ENCODE measurements around the gene RPS14. TPM values are rescaled to one million over a fixed set of nuclear protein-coding genes. Genes with fewer than 3 reads are reported as not detected.

Gene RPS14
- total RNA-seq, 1 donor from 2014 or later, result 1,798 TPM

DNA sequence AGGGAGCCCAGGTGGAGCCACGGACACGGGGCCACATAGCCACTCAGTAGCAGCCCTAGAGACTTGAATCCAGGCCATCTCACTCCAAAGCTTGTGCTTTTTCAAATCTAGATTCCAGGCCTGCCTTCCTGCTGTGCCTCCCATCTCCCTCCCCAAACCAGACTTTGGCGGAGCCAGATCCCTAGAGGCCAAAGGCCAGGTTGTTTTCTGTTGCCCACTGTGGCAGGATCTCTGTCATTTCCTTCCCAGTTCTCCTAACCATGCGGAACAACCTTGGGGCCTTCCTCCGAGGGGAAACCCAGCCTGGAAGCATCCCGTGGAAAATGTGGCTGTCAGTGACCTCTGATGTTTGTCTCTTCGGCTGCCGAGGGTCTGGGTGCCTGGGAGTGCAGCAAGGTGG, 16.4 kb upstream of the RPS14 start:
- no peaks in the 10 kb centered on the region for H3K27me3 Mint-ChIP-seq (ENCODE audit: unreplicated experiment)
- no peak for DNase-seq (ENCODE audit: extremely low spot score, unreplicated experiment)
- TF ChIP-seq, protein P1, sequence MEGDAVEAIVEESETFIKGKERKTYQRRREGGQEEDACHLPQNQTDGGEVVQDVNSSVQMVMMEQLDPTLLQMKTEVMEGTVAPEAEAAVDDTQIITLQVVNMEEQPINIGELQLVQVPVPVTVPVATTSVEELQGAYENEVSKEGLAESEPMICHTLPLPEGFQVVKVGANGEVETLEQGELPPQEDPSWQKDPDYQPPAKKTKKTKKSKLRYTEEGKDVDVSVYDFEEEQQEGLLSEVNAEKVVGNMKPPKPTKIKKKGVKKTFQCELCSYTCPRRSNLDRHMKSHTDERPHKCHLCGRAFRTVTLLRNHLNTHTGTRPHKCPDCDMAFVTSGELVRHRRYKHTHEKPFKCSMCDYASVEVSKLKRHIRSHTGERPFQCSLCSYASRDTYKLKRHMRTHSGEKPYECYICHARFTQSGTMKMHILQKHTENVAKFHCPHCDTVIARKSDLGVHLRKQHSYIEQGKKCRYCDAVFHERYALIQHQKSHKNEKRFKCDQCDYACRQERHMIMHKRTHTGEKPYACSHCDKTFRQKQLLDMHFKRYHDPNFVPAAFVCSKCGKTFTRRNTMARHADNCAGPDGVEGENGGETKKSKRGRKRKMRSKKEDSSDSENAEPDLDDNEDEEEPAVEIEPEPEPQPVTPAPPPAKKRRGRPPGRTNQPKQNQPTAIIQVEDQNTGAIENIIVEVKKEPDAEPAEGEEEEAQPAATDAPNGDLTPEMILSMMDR (IDR thresholded peaks at IDR 0.05), result no peak
- H3K4me1 Mint-ChIP-seq (ENCODE audit: unreplicated experiment), result peaks cover 38% of the 10 kb centered on the region
- no peak overlapping the region for H3K27ac Mint-ChIP-seq (ENCODE audit: unreplicated experiment)
- no peak overlapping the region for H3K4me3 Mint-ChIP-seq (ENCODE audit: unreplicated experiment)
- no peaks in the 10 kb centered on the region for H3K9me3 Mint-ChIP-seq (ENCODE audit: unreplicated experiment)
- H3K36me3 Mint-ChIP-seq (ENCODE audit: unreplicated experiment), result no peaks in the 10 kb centered on the region

DNA sequence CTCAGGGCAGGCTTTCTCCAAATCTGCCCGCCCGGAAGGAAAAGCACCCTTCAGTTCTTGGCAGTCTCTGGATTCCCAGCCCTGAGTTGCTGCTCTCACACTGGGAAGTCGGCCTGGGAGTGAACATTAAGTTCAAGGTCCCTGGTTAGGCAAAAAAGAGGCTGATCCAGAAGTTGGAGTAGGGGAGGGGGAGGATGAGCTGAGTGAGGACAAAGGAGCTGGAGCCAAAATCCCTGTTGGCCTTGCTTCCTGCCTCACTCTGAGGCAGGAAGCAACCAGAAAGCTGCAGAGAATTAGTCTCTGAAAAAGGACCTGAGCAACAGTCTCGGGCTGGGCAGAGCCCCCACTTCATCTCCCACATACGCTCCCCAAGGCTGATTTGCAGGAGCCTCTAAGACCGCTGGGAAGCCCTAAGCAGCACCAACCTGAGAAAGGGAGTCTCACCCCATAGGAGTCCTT, 15.0 kb upstream of the RPS14 start:
- Mint-ChIP-seq H3K27ac (ENCODE audit: unreplicated experiment) (peak overlapping the region; percentile 50), H3K27me3 (ENCODE audit: unreplicated experiment) (no peaks in the 10 kb centered on the region), H3K9me3 (ENCODE audit: unreplicated experiment) (no peaks in the 10 kb centered on the region), H3K36me3 (ENCODE audit: unreplicated experiment) (no peaks in the 10 kb centered on the region), H3K4me3 (ENCODE audit: unreplicated experiment) (no peak overlapping the region), H3K4me1 (ENCODE audit: unreplicated experiment) (peaks cover 33% of the 10 kb centered on the region)
- TF ChIP-seq, protein P1 (IDR thresholded peaks at IDR 0.05), result no peak
- DNase-seq (ENCODE audit: extremely low spot score, unreplicated experiment), result no peak

DNA sequence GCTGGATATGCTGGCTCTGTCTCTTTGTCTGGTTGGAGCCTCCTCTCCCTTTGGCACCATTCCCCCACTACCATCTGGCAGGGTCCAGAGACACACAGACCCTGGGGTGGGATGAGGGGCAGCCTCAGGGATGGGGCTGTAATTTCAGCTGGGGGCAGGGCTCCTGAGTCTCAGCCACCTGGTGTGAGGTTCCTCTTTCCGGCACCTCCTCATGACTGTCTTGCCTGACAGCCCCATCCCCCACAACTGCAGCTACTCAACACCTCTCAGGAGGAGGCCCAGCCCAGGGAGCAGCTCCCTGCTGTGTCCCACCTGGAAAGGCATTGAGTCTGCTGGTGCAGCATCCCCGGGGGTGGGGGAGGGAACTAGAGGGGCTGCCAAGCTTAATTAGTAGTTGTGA, 11.7 kb upstream of the RPS14 start:
- Mint-ChIP-seq H3K4me1 (ENCODE audit: unreplicated experiment) (peaks cover 24% of the 10 kb centered on the region), H3K9me3 (ENCODE audit: unreplicated experiment) (no peaks in the 10 kb centered on the region), H3K27ac (ENCODE audit: unreplicated experiment) (no peak overlapping the region), H3K36me3 (ENCODE audit: unreplicated experiment) (no peaks in the 10 kb centered on the region), H3K4me3 (ENCODE audit: unreplicated experiment) (no peak overlapping the region), H3K27me3 (ENCODE audit: unreplicated experiment) (no peaks in the 10 kb centered on the region)
- TF ChIP-seq, protein P1 (IDR thresholded peaks at IDR 0.05), result no peak
- DNase-seq (ENCODE audit: extremely low spot score, unreplicated experiment), result no peak

DNA sequence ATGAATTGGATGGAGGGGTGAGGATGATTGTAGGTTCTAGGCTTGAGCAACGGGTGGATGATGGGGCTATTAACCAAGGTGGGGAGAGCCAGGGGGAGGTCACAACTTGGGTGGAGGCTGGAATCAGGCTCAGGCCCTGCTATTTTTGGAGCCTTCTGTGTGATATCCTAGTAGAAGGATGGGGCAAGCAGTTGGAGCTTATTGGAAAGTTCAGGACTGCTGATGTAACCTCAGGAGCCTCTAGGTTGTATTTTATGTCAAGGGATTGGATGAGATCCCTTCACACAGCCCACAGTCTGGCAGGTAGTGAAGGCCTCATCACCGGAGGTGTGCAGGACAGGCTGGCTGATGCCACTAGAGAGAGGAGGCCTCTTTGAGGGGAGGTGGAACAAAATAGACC, 11.2 kb upstream of the RPS14 start:
- no peaks in the 10 kb centered on the region for H3K36me3 Mint-ChIP-seq (ENCODE audit: unreplicated experiment)
- no peak overlapping the region for H3K27ac Mint-ChIP-seq (ENCODE audit: unreplicated experiment)
- no peaks in the 10 kb centered on the region for H3K9me3 Mint-ChIP-seq (ENCODE audit: unreplicated experiment)
- no peak overlapping the region for H3K4me3 Mint-ChIP-seq (ENCODE audit: unreplicated experiment)
- peaks cover 21% of the 10 kb centered on the region for H3K4me1 Mint-ChIP-seq (ENCODE audit: unreplicated experiment)
- H3K27me3 Mint-ChIP-seq (ENCODE audit: unreplicated experiment), result no peaks in the 10 kb centered on the region
- TF ChIP-seq, protein P1 (IDR thresholded peaks at IDR 0.05), result no peak
- no peak for DNase-seq (ENCODE audit: extremely low spot score, unreplicated experiment)

DNA sequence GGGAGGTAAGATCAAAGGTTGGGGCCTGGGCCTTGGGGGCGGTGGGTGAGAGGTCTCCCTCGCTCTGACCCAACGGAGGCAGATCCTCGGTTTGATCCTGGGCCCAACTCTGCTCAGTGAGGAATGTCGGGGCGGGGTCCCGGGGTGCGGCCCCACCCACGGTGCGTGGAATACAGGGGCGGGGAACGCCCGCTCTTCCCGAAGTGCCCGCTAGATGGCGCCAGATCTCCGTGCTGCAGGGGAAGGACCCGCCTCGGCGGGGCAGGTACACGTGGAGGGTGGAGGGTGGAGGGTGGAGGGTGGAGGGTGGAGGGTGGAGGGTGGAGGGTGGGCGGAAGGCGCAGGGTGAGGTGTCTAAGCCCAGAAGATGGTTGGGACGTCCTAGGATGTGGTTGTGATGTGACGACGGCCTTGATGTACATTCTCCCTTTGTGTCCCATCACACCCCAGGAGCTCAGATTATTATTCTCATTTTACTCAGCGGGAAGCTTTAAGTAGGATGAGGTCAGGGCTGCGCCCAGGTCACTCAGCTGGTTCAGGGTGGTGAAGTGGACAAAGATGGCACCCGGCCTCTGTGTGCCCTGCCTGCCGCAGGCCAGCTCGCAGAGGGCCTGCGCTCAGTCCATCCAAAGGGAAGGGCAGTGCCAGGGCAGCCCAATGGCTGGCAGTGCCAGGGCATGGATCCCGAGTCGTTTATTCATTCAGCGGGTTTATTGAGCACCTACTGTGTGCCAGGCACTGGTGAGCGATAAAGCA, 9.4 kb upstream of the RPS14 start:
- Mint-ChIP-seq H3K36me3 (ENCODE audit: unreplicated experiment) (no peaks in the 10 kb centered on the region), H3K27me3 (ENCODE audit: unreplicated experiment) (no peaks in the 10 kb centered on the region), H3K9me3 (ENCODE audit: unreplicated experiment) (no peaks in the 10 kb centered on the region), H3K4me1 (ENCODE audit: unreplicated experiment) (peaks cover 13% of the 10 kb centered on the region), H3K27ac (ENCODE audit: unreplicated experiment) (no peak overlapping the region), H3K4me3 (ENCODE audit: unreplicated experiment) (peak overlapping the region; percentile 26)
- peak; percentile 95 for DNase-seq (ENCODE audit: extremely low spot score, unreplicated experiment)
- TF ChIP-seq, protein P1 (IDR thresholded peaks at IDR 0.05), result peak; percentile 88
